ENCODE measurements around the gene DEPP1.

DNA sequence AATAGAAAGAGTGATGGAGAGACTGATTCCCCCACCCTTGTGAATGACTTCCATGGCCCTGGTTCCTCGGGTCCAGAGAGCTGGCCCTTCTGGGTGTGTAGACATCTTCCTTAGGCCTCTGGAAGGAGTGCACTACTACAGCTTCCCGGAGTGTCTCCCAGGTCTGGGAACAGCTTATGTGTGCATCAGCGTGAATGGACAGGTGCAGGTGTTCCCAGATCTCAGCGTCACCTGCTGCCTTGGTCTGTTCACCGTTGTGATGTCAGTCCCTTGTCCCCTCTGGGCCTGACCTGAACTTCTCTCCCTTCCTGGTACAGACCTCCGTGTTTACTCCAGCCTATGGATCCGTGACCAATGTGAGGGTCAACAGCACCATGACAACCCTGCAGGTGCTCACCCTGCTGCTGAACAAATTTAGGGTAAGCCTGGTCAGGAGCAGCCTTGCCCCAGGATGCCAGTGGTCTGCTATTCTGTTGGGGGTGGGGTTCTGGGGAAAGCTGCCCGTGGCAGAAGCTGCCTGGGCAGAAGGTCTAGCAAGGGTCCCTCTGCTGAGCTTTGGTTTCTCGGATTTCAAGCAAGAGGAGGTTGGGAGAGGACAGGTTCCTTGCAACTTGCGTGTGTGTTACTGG, 10.5 kb upstream of the DEPP1 start:
- TF ChIP-seq, protein P1, sequence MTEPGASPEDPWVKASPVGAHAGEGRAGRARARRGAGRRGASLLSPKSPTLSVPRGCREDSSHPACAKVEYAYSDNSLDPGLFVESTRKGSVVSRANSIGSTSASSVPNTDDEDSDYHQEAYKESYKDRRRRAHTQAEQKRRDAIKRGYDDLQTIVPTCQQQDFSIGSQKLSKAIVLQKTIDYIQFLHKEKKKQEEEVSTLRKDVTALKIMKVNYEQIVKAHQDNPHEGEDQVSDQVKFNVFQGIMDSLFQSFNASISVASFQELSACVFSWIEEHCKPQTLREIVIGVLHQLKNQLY (CRISPR knock-in tag; IDR thresholded peaks at IDR 0.05), result no peak
- TF ChIP-seq, protein P2, sequence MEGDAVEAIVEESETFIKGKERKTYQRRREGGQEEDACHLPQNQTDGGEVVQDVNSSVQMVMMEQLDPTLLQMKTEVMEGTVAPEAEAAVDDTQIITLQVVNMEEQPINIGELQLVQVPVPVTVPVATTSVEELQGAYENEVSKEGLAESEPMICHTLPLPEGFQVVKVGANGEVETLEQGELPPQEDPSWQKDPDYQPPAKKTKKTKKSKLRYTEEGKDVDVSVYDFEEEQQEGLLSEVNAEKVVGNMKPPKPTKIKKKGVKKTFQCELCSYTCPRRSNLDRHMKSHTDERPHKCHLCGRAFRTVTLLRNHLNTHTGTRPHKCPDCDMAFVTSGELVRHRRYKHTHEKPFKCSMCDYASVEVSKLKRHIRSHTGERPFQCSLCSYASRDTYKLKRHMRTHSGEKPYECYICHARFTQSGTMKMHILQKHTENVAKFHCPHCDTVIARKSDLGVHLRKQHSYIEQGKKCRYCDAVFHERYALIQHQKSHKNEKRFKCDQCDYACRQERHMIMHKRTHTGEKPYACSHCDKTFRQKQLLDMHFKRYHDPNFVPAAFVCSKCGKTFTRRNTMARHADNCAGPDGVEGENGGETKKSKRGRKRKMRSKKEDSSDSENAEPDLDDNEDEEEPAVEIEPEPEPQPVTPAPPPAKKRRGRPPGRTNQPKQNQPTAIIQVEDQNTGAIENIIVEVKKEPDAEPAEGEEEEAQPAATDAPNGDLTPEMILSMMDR (IDR thresholded peaks at IDR 0.05), result no peak
- TF ChIP-seq, protein P3, sequence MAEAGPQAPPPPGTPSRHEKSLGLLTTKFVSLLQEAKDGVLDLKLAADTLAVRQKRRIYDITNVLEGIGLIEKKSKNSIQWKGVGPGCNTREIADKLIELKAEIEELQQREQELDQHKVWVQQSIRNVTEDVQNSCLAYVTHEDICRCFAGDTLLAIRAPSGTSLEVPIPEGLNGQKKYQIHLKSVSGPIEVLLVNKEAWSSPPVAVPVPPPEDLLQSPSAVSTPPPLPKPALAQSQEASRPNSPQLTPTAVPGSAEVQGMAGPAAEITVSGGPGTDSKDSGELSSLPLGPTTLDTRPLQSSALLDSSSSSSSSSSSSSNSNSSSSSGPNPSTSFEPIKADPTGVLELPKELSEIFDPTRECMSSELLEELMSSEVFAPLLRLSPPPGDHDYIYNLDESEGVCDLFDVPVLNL (CRISPR knock-in tag; IDR thresholded peaks at IDR 0.05; ENCODE audit: borderline replicate concordance, low read depth), result no peak
- no peak for TF ChIP-seq CBFB (CRISPR knock-in tag; IDR thresholded peaks at IDR 0.05; ENCODE audit: low read depth)
- TF ChIP-seq CREB1 (CRISPR knock-in tag; IDR thresholded peaks at IDR 0.05), result no peak
